Tibial artery (tissue), 4 donors: ENCODE data around the gene CDH3.

Experiments
- DNase-seq, 2 donors: peaks; one replicate each; pipeline ENCODE4 v3.0.0-alpha.2; 2019
- H3K27ac ChIP-seq, 2 donors: fragments of 200-600 bp; sonication (generic) in 1 of 2; 1 replicate in 1 of 2; 2 replicates in 1 of 2; pipeline ENCODE4 v1.5.1; 2018 to 2019; ENCODE audit warnings: mild to moderate bottlenecking in 1 of 2
- H3K27me3 ChIP-seq, 2 donors: fragments of 200-600 bp; sonication (generic) in 1 of 2; one replicate each; pipeline versions ENCODE4 v1.5.1 to v1.6.0; 2016 to 2019
- H3K36me3 ChIP-seq, 3 donors: fragments of 200-600 bp; sonication (generic) in 2 of 3; one replicate each; pipeline ENCODE4 v1.5.1; 2016 to 2019; ENCODE audit warnings: mild to moderate bottlenecking in 2 of 3
- H3K4me1 ChIP-seq, 4 donors: fragments of 200-600 bp; sonication (generic) in 2 of 4; 1 replicate in 3 of 4; 2 replicates in 1 of 4; pipeline ENCODE4 v1.5.1; 2016 to 2019
- H3K4me3 ChIP-seq, 2 donors: fragments of 200-600 bp; sonication (generic) in 1 of 2; 1 replicate in 1 of 2; 2 replicates in 1 of 2; pipeline ENCODE4 v1.5.1; 2018 to 2019; ENCODE audit warnings: mild to moderate bottlenecking in 2 of 2
- H3K9me3 ChIP-seq, 3 donors: fragments of 200-600 bp; sonication (generic) in 1 of 3; one replicate each; pipeline ENCODE4 v1.5.1; 2016 to 2019
- CTCF ChIP-seq, 2 experiments: fragments of 200-600 bp in 1 of 2; fragments of 450-650 bp in 1 of 2; IDR thresholded peaks; one replicate each; pipeline ENCODE4 v1.5.1; 2017 to 2019; ENCODE audit warnings: antibody characterized with exemption in 2 of 2, mild to moderate bottlenecking in 1 of 2, moderate library complexity in 1 of 2
- intact Hi-C: fragments of 100-400 bp; cut with DNase I; formaldehyde crosslinking; loops from one replicate; pipeline ENCODE4 v1.15.0; 2023; ENCODE audit warnings: low total_unique reads

Gene CDH3

GRCh38 chr16:68743664-68744063 is 98.6 kb downstream of the CDH3 start:
- Histone ChIP-seq H3K4me1 (peaks cover 0 to 10% (median 0%) of the 10 kb centered on the region in 4 donors), H3K36me3 (no peaks in the 10 kb centered on the region), H3K9me3 (no peaks in the 10 kb centered on the region), H3K27me3 (peaks cover 0 to 20% of the 10 kb centered on the region in 2 donors), H3K4me3 (no peak overlapping the region), H3K27ac (no peak overlapping the region)
- no peak for TF ChIP-seq CTCF (IDR thresholded peaks at IDR 0.05)
- no peak for DNase-seq
- intact Hi-C loops = no loop called here

GRCh38 chr16:68744744-68745280 is 99.7 kb downstream of the CDH3 start:
- no peak for TF ChIP-seq CTCF (IDR thresholded peaks at IDR 0.05)
- Histone ChIP-seq H3K36me3 (no peaks in the 10 kb centered on the region), H3K4me3 (no peak overlapping the region), H3K27ac (no peak overlapping the region), H3K9me3 (no peaks in the 10 kb centered on the region), H3K27me3 (peaks cover 0 to 16% of the 10 kb centered on the region in 2 donors), H3K4me1 (peaks cover 0 to 10% (median 0%) of the 10 kb centered on the region in 4 donors)
- intact Hi-C loops = no loop called here
- DNase-seq = no peak

- no peak for DNase-seq
- intact Hi-C loops = no loop called here
- Histone ChIP-seq H3K4me3 (no peak overlapping the region), H3K9me3 (no peaks in the 10 kb centered on the region), H3K4me1 (peaks cover 0 to 5% (median 0%) of the 10 kb centered on the region in 4 donors), H3K36me3 (no peaks in the 10 kb centered on the region), H3K27ac (no peak overlapping the region), H3K27me3 (peaks cover 0 to 19% of the 10 kb centered on the region in 2 donors)
- no peak for TF ChIP-seq CTCF (IDR thresholded peaks at IDR 0.05)
These were observed 101.8 kb downstream of the CDH3 start for GRCh38 chr16:68746951-68747350.

- DNase-seq = no peak
- H3K9me3 ChIP-seq = no peaks in the 10 kb centered on the region
- H3K36me3 ChIP-seq = no peaks in the 10 kb centered on the region
- intact Hi-C loops = no loop called here
- peaks cover 0 to 15% of the 10 kb centered on the region in 2 donors for H3K27me3 ChIP-seq
- no peak overlapping the region for H3K27ac ChIP-seq
- TF ChIP-seq CTCF (IDR thresholded peaks at IDR 0.05) = no peak
- H3K4me3 ChIP-seq = no peak overlapping the region
- no peaks in the 10 kb centered on the region for H3K4me1 ChIP-seq
These were observed 104.3 kb downstream of the CDH3 start for GRCh38 chr16:68749432-68749831.
